ENCODE data around the gene CNTNAP4. TPM values are rescaled to one million over a fixed set of nuclear protein-coding genes. Genes with fewer than 3 reads are reported as not detected.

The CNTNAP4 gene
- total and polyA plus RNA-seq, 2 of the 13 experiments (the other 11 are each of a cell fraction or from before 2014, with no cell fraction given) = not detected

DNA sequence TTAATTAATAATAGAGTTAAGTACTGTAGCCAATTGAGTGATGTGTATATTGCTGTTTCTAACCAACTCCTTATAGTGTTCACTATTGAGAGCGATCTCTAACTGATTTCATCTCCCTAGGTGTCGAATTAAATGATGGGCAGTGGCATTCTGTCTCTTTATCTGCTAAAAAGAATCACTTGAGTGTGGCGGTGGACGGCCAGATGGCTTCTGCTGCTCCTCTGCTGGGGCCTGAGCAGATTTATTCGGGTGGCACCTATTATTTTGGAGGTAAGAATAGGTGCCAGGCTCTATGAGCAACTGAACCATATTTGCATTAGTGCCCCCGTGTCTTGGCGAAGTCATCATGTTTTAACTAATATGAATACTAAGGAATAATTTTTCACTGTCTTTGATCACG lies 184.6 kb downstream of the CNTNAP4 start:
- no peak overlapping the region for H3K4me3 ChIP-seq (replicated peaks in 1 of 3; ENCODE audit: insufficient read depth in 1 of 3, low read depth in 2 of 3, low read length in 3 of 3)
- in situ Hi-C loops (cut with HindIII; ENCODE audit: extremely low pct_ligation_motif_present, low pct_unique_long_range_greater_than_20kb) = no loop called here

DNA sequence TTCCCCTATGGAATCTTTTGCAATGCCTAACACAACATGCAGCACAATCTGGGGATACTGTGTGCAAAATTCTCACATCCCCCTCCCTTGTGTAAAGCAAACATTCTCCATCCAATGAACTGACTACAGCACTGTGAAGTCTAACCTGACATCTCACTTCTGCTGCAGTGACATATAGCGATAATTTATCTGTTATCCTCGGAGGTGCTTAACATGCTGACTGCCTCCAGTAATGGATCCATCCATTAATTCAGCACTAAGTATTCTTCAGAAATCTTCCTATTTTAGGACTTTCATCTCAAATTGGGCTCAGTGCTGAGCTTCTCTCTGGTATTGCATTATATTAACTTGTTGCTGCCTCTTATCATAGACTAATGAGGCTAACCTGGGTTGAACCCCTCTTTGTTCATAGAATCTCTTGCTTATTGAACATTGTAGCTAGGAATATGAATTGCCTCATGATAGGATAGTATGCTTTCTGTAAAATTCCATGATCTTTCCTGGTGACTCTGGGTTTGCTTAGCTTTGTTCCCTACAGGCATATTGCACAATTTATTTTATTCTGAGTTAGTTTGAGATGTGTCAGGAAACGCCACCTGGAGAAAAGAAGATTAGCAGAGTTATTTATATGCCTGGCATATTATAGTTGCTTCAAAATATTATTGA lies 187.9 kb downstream of the CNTNAP4 start:
- no peaks in the 10 kb centered on the region for H3K79me2 ChIP-seq (ENCODE audit: insufficient read depth, low read length)

More for the DNA sequence above, 184.6 kb downstream of the CNTNAP4 start:
- no TSS peak for BruUV-seq (replicated peaks)
- FAIRE-seq (no peak), DNase-seq (ENCODE audit: low spot score) (no peak), ATAC-seq (no peak)
- Histone ChIP-seq H3K9ac (ENCODE audit: insufficient read depth, low read depth, low read length) (no peak overlapping the region), H2AFZ (ENCODE audit: low read length) (no peak overlapping the region), H3K4me1 (ENCODE audit: insufficient read depth, low read length) (no peaks in the 10 kb centered on the region), H3K79me2 (ENCODE audit: insufficient read depth, low read length) (no peaks in the 10 kb centered on the region), H3K27ac (ENCODE audit: extremely low read length, insufficient read depth, low read length) (no peak overlapping the region), H3K4me2 (ENCODE audit: low read depth, low read length) (no peak overlapping the region), H4K20me1 (ENCODE audit: insufficient read depth, low read length) (no peaks in the 10 kb centered on the region), H3K36me3 (replicated peaks in 1 of 2; ENCODE audit: control insufficient read depth in 1 of 2, insufficient read depth in 2 of 2, low read length in 2 of 2) (no peaks in the 10 kb centered on the region), H3K27me3 (ENCODE audit: control insufficient read depth in 1 of 2, insufficient read depth in 2 of 2, low read length in 2 of 2) (no peaks in the 10 kb centered on the region), H3K9me3 (ENCODE audit: low read length) (no peaks in the 10 kb centered on the region)
- POLR2A ChIA-PET = no interaction called here
- TF ChIP-seq REPIN1 (CRISPR knock-in tag; IDR thresholded peaks at IDR 0.05; ENCODE audit: borderline replicate concordance, low read depth) (no peak), TARDBP (CRISPR knock-in tag; IDR thresholded peaks at IDR 0.05) (no peak), KDM5B (CRISPR knock-in tag; IDR thresholded peaks at IDR 0.05; ENCODE audit: borderline replicate concordance) (no peak), RARG (CRISPR knock-in tag; IDR thresholded peaks at IDR 0.05; ENCODE audit: low read depth) (no peak), RFXAP (CRISPR knock-in tag; IDR thresholded peaks at IDR 0.05; ENCODE audit: borderline replicate concordance) (no peak), ZNF607 (CRISPR knock-in tag; IDR thresholded peaks at IDR 0.05; ENCODE audit: borderline replicate concordance) (no peak), FOSL2 (CRISPR knock-in tag; IDR thresholded peaks at IDR 0.05) (no peak), PLRG1 (conservative IDR thresholded peaks at IDR 0.05) (no peak), ZNF234 (CRISPR knock-in tag; conservative IDR thresholded peaks at IDR 0.05) (no peak), IRX3 (CRISPR knock-in tag; IDR thresholded peaks at IDR 0.05; ENCODE audit: borderline replicate concordance, low read depth) (no peak), ZNF207 (IDR thresholded peaks at IDR 0.05; ENCODE audit: borderline replicate concordance) (no peak)
- CTCF ChIA-PET (ENCODE audit: low intra/inter-chr PET ratio, low total read pairs) = no interaction called here
- 12% methylated on average over 8 of the region's 8 CpGs for WGBS (ENCODE audit: low lambda C conversion rate)
- intact Hi-C loops (cut with micrococcal nuclease; ENCODE audit: unreplicated experiment) = no loop called here

More for the DNA sequence above, 187.9 kb downstream of the CNTNAP4 start:
- intact Hi-C loops (cut with micrococcal nuclease; ENCODE audit: unreplicated experiment) = no loop called here
- Histone ChIP-seq H3K36me3 (replicated peaks in 1 of 2; ENCODE audit: control insufficient read depth in 1 of 2, insufficient read depth in 2 of 2, low read length in 2 of 2) (no peaks in the 10 kb centered on the region), H4K20me1 (ENCODE audit: insufficient read depth, low read length) (no peaks in the 10 kb centered on the region), H3K27ac (ENCODE audit: extremely low read length, insufficient read depth, low read length) (no peak overlapping the region), H3K4me2 (ENCODE audit: low read depth, low read length) (no peak overlapping the region), H2AFZ (ENCODE audit: low read length) (no peak overlapping the region), H3K9ac (ENCODE audit: insufficient read depth, low read depth, low read length) (no peak overlapping the region), H3K9me3 (ENCODE audit: low read length) (no peaks in the 10 kb centered on the region), H3K27me3 (ENCODE audit: control insufficient read depth in 1 of 2, insufficient read depth in 2 of 2, low read length in 2 of 2) (no peaks in the 10 kb centered on the region), H3K4me1 (ENCODE audit: insufficient read depth, low read length) (no peaks in the 10 kb centered on the region), H3K4me3 (replicated peaks in 1 of 3; ENCODE audit: insufficient read depth in 1 of 3, low read depth in 2 of 3, low read length in 3 of 3) (no peak overlapping the region)
- CTCF ChIA-PET (ENCODE audit: low intra/inter-chr PET ratio, low total read pairs) = no interaction called here
- in situ Hi-C loops (cut with HindIII; ENCODE audit: extremely low pct_ligation_motif_present, low pct_unique_long_range_greater_than_20kb) = no loop called here
- TF ChIP-seq CEBPB (IDR thresholded peaks at IDR 0.05; ENCODE audit: borderline replicate concordance, low read depth, low read length) (peak; percentile 47), NCOA2 (CRISPR knock-in tag; IDR thresholded peaks at IDR 0.05) (no peak)
- WGBS (ENCODE audit: low lambda C conversion rate) = 32% methylated on average over 3 of the region's 3 CpGs
- BruUV-seq (replicated peaks) = no TSS peak
- POLR2A ChIA-PET = no interaction called here
- FAIRE-seq (no peak), DNase-seq (ENCODE audit: low spot score) (no peak), ATAC-seq (no peak)

All from HepG2 (cell line).